Esophagus muscularis mucosa (tissue), 4 donors: ENCODE data around the gene CHIA.

ENCODE experiments used
- CTCF ChIP-seq, 3 experiments: fragments of 200-600 bp in 2 of 3; fragments of 450-650 bp in 1 of 3; sonication (generic) in 2 of 3; IDR thresholded peaks; one replicate each; pipeline ENCODE4 v1.5.1; 2017 to 2019; ENCODE audit warnings: antibody characterized with exemption in 3 of 3, mild to moderate bottlenecking in 2 of 3, moderate library complexity in 1 of 3
- EP300 ChIP-seq: sonication (generic); formaldehyde crosslinking; IDR thresholded peaks from one replicate; pipeline ENCODE4 v1.6.1; 2017; ENCODE audit warnings: antibody characterized with exemption
- POLR2A ChIP-seq: fragments of 450-650 bp; IDR thresholded peaks from one replicate; pipeline ENCODE4 v1.6.1; 2017; ENCODE audit warnings: antibody characterized with exemption, moderate library complexity, mild to moderate bottlenecking, low read depth
- POLR2AphosphoS5 ChIP-seq, 2 donors: sonication (generic); formaldehyde crosslinking; IDR thresholded peaks; one replicate each; pipeline ENCODE4 v1.6.1; 2017; ENCODE audit warnings: antibody characterized with exemption in 2 of 2

DNA sequence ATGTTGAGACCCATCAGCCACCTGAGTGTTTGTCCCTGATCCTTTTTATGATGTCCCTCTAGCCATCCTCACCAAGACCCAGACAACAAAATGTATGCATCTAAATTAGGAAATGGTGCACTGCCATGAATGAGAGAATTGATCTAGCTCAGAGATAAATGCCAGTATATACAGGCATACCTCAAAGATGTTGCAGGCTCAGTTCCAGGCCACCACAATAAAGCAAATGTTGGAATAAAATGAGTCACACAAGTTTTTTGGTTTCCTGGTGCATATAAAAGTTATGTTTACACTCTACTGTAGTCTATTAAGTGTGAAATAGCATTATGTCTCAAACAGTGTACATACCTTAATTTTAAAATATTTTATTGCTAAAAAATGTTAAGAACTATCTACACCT, 63.9 kb downstream of the CHIA start:
- TF ChIP-seq CTCF (IDR thresholded peaks at IDR 0.05), result no peak
- TF ChIP-seq EP300, result no peak
- no peak for TF ChIP-seq POLR2AphosphoS5 (IDR thresholded peaks at IDR 0.05)
- no peak for TF ChIP-seq POLR2A
